Erythroblast (primary cell): ENCODE measurements around the gene HS3ST2.

Experiments
- GATA1 ChIP-seq: IDR thresholded peaks from 2 replicates; pipeline ENCODE4 v1.6.1; 2011; ENCODE audit warnings: low read depth, mild to moderate bottlenecking, control low read depth, low read length, moderate library complexity
- POLR2A ChIP-seq: IDR thresholded peaks from 2 replicates; pipeline ENCODE4 v1.6.1; 2011; ENCODE audit warnings: mild to moderate bottlenecking, low read length

- TF ChIP-seq POLR2A (no peak), GATA1 (no peak)
Measured at GRCh38 chr16:22945361-22945760, 131.4 kb downstream of the HS3ST2 start.
